GM19099 (cell line): ENCODE measurements around the gene SLC10A1.

Source experiments
- POLR2A ChIP-seq: IDR thresholded peaks from 3 replicates; pipeline ENCODE4 v1.6.1; 2011; ENCODE audit warnings: low read depth; ENCODE audit not compliant: insufficient read length; ENCODE audit errors: extremely low read depth

SLC10A1 gene

DNA sequence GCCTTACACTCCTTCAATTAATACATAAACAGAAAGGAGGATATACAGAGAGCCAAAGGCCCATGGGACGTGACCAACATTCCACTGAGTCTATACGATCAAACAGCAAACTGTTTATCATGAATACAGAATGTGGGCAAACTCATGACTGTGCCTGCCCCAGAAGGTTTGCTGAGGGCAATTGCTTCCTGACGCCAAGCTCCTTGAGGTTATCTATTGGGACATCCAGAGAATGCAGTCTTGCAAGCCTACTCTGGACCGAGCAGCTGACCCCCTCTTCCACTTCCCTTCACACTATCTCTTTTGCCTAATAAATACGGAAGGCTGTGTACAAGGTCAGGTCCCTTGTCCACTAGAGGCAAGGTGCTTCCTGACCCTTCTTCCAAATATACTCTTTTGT is 18.5 kb upstream of the SLC10A1 start:
- no peak for TF ChIP-seq POLR2A

DNA sequence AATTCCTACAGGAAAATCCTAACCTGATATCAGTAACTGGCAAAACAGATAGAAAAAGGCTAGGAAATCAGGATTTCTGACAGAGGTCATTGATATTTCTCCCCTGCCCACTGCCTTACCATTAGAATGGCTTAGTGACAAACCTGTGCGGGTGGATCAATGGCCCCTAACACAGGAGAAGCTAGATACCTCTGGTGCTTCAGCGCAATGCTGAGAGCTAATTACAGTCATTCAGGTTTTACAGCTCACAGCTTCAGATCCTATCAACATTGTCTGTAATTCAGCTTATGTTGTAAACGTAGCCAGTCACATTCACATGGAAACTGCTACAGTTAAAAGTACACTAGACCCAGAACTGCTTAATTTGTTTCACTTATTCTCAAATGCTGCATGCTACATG is 17.4 kb upstream of the SLC10A1 start:
- no peak for TF ChIP-seq POLR2A

DNA sequence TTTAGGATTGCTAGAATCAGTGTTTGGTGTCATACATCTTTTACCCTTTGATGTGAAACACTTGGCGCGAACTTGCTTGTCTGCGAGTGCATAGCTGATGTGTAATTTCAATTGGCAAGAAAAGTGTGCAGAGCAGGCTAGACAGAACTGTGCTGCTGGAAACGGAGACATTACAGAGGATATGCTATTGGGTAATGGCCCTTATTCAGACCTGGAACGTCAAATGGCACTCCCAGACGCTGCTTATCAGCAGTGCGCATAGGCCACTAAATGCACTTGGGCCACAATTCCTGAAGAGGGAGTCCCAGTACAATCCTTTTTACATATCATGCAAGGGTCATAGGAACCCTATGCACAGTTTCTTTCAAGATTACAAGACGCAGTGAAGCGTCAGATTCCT is 15.7 kb upstream of the SLC10A1 start:
- TF ChIP-seq POLR2A, result no peak

DNA sequence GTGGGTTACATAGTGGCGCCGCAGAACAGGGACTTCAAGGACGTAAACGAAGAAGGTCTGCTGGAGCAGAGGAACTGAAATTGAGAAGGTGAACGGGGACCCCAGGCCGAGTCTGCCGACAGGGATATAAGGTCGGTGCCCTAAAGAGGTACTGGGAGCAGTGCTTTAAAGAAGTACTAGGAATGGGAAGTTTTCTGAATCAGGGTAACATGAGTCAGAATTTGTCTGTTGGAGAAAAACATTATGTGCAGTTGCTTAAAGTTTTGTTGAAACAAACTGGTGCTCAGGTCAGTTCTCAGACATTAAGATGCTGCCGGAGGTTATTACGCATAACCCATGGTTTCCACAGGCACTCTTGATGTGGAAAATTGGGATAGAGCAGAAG is 14.8 kb upstream of the SLC10A1 start:
- no peak for TF ChIP-seq POLR2A

DNA sequence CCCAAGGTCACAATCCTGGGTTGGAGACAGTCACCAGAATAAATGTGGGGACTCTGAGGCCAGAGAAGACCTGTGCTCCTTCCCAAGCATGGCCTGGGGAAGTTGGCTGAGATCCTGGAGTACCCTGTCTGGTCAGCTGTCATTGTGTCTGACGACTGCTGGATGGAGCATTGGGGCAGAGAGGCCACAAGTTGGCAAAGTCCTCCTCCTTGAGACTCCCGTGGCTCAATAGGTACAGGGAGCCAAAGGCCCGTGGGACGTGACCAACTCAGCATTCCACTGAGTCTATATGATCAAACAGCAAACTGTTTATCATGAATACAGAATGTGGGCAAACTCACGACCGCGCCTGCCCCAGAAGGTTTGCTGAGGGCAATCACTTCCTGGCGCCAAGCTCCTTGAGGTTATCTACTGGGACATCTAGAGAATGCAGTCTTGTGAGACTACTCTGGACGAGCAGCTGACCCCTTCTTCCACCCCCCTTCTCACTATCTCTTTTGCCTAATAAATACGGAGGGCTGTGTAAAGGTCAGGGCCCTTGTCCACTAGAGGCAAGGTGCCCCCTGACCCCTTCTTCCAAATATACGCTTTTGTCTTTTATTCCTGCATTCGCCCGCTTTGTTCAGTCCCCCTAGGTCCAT is 14.3 kb upstream of the SLC10A1 start:
- no peak for TF ChIP-seq POLR2A

DNA sequence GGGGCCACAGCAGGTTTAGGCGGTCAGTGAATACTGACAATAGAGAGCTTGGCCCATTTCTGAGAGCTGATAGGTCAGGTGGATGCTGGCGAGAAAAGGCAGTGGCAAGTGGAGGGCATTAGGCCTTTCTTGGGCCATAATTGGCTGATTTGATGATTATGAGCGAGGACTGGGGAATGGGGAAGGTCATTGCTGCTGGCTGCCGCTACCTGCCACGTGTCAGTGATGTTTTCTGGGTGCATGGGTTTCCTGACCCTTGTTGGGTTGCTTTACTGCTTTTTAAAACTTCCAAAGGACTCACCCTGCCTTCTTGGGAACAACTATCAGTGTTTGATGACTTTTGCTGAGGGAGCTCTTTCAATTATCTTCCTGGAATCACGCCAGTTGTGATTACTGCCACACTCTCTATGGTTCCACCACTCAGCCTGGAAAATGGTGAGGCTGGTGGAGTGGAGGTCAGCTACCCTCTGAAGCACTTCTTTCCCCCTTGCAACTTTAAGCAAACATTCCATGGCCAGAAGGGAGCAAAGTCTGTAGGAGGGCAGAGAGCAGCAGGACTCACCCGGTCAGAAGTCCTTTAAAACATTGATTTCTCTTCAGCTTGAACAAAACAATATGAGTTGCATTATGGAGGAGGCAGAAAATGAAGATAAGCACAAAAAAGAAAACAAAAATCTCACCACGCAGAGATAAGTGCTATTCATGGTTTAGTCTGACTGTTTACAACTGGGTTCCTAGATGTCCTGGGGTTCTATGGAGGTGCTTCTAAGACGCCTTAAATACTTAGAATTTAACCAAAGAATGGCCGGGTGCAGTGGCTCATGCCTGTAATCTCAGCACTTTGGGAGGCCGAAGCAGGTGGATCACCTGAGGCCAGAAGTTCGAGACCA is 12.1 kb upstream of the SLC10A1 start:
- no peak for TF ChIP-seq POLR2A

DNA sequence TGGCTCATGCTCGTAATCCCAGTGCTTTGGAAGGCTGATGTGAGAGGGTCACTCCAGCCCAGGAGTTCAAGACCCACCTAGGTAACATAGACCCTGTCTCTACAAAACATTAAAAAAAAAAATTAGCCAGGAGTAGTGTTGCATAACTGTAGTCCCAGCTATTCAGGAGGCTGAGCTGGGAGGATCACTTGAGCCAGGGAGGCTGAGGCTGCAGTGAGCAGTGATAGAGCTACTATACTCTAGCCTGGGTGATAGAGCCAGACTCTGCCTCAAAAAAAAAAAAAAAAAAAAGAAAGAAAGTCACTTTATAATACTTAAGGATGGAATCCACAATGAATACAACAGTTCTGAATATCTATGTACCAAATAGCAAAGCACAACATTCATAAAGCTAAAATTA is 10.2 kb upstream of the SLC10A1 start:
- TF ChIP-seq POLR2A, result no peak

DNA sequence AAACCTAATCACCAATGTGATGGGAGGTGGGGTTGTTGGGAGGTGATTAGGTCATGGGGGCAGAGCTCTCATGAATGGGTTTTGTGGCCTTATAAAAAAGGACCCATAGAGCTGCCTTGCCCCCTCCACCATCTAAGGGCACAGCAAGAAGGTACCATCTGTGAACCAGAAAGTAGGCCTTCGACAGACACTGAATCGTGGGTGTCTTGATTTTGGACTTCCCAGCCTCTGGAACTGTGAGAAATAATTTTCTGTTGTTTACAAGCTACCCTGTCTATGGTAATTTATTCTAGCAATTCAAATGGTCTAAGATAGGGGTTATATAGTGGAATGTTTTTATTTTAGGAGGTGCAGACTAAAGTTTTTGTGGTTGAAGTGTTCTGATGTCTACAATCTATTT is 7.9 kb upstream of the SLC10A1 start:
- TF ChIP-seq POLR2A, result no peak

DNA sequence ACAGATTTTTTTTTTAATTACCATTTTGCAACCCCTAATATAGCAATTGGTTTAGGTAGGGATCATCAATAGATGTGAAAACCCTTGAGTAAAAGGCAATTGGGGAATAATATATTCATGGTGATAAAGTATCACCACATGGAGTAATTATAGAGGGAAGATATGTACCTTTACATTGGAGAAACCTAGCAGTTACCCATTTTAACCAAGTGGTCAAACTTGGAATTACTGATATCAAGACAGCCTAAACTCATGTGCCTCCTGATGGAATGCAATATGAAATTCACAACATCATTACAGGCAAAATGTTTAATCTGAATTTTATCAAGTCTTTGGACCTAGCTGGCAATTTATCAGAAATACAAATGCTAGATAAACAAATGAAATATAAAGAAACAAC is 6.7 kb upstream of the SLC10A1 start:
- no peak for TF ChIP-seq POLR2A

DNA sequence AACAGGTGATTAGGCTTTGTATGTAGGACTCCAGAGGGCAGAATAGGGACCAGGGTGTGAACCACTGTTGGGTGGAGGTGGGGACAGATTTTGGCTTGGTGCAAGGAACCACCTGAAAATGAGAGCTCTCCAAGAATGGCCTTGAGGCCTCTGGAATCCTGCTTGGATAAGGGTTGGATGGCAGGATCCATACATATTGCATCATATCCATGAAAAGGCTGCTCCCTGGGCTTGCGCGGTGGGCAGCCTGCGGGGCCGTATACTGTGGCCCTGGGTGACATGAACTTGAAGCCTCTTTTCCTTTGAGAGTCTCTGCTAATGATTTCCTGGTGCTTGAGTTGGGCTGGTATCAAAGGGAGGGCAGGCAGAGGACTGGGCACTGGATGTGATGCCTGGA is 1.3 kb upstream of the SLC10A1 start:
- no peak for TF ChIP-seq POLR2A

DNA sequence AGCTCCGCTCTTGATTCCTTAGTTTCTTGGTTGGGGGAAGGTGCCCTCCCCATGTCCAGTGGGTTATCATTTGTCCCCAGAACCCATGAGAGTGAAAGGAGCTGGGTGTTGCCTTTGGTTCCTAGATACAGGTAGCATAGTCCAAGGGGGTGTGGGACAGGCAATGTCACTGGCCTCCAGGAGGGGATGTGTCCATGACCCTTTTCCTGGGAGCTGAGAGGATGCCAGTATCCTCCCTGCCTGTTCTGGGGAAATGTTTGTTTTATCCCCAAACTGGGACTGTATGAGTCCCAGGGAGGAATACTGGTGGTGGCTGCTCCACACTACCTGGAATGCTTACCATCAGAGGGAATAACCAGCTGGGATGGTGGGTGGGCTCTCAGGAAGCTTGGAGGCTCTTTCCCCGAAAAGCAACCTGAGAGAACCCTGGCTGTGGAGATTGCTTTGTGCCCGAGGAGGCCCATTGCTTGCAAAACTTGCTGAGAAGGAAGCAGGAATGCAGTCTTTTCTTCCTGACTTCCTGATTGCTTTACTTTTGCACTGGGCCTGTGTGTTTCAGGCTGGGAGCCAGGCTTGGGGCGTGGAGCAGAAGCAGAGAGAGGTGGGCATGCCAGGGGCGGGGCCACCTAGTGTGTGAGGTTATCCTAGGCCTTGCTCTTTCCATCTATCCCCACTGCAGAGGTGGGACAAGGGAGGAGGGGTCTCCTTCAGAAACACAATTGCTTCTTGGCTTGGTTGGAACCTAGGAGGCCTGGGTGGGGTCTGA is 715 bp upstream of the SLC10A1 start:
- no peak for TF ChIP-seq POLR2A

DNA sequence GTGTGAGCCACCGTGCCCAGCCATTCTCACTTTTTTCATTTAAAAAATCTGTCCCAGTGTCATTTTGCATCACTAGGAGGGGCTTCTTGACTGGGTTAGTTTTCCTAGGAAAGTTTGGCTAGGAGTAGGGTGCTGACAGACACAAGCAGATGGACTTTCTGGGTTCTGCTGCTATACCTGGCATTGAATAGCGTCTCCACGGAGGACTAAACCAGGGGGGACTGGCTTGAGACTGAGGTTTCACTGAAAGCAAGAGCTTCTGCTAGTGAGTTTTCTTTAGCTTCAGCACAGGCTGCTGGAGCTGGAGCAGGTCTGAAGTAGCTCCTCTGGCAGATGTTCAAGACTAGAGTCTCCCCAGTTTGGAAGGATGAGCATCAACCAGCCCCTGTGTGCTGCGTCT is 1.4 kb downstream of the SLC10A1 start:
- TF ChIP-seq POLR2A, result no peak

DNA sequence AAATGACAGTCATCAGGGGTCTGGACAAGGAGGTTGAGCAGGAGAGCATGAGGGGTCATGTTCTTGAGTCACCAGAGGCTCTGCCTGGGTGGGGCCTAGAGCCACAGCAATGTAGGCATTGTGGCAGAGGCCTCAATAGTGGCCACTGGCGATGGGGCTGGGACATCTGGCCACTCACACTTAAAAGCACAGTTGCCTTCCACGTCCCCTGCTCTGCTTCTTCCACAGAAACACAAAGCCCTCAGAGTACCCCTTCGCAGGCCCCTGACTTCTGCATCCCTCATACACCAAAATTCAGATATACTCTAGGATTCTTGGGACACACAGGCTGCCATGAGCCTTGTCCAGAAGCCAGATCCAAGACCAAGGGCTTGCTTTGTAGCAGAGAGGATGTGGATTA is 2.2 kb downstream of the SLC10A1 start:
- no peak for TF ChIP-seq POLR2A

DNA sequence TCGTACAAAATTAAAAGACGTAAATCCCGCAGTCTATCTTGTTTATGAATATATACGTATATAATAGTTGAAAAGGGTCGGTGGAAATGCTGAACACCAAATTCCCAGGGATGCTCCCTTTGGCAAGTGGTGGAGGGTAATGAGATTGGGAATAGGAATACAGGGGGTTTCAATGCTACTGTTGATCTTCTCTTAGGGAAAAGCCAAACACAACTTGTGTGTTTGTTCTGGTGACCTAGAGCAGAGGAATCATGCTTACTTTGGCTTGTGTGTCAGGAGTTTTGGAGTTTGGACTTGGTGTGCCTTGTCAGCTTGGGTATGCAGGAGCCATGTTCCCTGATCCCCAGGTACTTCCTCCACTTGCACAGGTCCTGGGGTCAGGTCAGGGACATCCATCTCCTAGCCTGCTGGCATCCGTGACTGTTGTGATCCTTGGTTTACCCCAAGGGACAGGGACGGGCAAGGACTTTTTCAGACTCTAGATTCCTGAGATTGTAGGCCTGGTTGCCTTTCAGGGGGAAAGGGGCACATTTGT is 4.1 kb downstream of the SLC10A1 start:
- TF ChIP-seq POLR2A, result no peak

DNA sequence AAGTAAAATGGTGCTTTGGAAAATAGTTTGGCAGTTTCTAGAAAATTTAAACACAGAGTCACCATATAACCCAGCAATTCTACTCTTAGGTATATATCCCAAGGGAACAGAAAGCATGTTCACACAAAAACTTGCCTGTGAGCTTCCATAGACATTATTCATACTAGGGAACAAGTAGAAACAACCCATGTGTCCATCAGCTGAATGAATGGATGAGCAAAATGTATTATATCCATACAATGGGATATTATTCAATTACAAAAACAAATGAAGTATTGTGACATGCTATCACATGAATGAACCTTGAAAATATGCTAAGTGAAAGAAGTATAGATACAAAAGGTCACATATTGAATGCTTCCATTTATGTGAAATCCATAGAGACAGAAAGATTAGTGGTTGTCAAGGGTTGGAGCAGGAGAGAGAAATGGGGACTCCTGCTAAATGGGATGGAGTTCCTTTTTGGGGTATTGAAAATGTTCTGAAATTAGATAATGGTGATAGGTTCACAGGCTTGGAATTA is 7.9 kb downstream of the SLC10A1 start:
- no peak for TF ChIP-seq POLR2A
